ENCODE data around the gene GRAMD4.

The GRAMD4 gene

GRCh38 chr22:46695346-46696228 is 75.4 kb downstream of the GRAMD4 start:
- DNase-seq = no peak

DNA sequence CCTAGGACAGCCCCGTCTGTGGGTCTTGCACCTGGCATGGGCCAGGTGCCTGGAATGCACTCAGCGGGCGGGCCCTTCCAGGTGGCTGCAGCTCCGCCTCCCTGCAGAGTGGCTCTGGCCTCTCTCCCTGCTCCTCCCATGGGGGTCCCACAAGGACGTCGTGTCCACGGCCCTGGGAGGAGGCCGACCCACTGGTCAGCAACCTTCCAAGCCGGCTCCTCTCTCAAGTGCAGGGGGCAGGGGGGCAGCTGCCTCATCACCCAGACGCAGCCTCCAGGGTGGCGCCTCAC is 76.0 kb downstream of the GRAMD4 start:
- no peak for DNase-seq

DNA sequence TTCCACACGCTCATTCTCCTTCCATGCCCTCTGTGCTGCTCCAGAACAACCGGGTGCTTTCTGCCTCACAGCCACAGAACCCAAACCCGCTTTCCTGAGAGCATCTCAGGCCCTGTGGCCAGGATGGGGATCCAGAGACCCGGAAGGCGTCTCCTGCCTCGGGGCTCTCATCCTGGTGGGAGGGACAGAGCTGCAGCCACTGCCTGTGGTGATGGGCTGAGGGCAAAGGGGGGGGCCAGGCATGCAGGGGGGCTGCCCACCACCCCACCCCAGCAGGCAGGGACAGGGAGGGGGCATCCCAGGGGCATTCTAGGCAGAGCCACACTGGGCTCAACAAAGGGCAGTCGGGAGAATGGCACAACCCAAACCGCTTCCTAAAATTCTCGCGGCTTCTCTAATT is 76.4 kb downstream of the GRAMD4 start:
- DNase-seq = no peak

GRCh38 chr22:46697811-46698515 is 77.8 kb downstream of the GRAMD4 start:
- no peak for DNase-seq

- no peak for DNase-seq
Measured at GRCh38 chr22:46699091-46699490, 78.9 kb downstream of the GRAMD4 start.

- no peak for DNase-seq
Measured at GRCh38 chr22:46701262-46701661, 81.1 kb downstream of the GRAMD4 start.

DNA sequence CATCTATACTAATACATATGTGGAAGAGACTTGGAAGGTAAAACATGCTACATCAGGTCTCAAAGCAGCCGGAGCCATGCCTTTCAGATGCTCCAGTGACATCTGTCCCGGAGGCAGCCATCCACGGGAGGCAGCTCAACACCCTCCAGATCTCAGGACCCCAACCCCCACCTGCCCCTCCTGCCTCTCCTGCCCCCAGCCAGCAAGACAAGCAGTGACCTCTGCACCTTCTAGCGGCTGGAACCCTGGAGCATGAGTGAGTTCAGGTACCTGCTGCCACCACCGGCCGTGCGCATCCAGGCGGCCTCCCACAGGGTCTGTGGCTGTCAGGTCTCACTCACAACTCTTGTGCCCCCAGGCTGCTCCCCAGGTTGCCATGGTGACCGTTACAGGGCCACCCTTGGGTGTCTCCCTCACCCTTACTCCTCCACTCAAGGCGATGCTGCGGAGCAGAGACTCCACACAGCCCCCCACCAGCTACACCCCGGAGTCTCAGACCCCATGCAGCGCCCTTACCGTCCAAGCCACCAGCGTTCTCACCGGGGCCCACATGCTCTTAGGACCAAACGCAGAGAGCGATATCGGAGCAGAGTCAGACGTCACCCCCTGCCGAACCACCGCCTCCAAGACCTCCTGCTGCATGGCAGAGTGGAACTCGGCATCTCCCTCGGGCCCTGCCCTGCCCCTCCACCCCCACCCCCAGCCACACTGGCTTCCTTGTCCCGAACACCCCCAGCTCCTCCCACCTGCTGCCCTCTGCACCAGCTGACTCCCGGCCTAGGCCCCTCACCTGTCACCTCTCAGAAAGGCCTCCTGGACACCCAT is 83.2 kb downstream of the GRAMD4 start:
- DNase-seq = no peak

GRCh38 chr22:46703996-46704370 is 83.8 kb downstream of the GRAMD4 start:
- DNase-seq = no peak

GRCh38 chr22:46706060-46706459 is 85.9 kb downstream of the GRAMD4 start:
- DNase-seq = no peak

DNA sequence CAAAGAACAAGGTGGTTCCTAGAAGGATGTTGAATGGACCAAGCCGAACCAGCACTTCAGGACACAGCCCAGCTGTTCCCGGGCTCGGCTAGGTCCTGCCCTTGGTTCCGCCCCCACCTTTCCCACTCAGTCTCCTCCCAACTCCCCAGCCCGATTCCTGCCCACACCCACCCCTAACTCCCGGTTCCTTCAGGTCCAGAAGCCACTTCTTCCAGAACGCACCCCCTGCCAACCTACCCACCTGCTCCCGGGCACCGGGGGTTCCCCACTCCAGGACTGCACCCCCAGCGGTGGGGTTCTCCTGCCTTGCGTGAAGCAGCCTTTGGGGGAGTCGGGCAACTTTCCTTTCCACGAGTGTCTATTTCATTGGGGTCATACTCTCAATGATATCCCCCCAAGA is 87.1 kb downstream of the GRAMD4 start:
- DNase-seq = no peak

- no peak for DNase-seq
Measured at GRCh38 chr22:46707827-46708570, 87.8 kb downstream of the GRAMD4 start.

DNA sequence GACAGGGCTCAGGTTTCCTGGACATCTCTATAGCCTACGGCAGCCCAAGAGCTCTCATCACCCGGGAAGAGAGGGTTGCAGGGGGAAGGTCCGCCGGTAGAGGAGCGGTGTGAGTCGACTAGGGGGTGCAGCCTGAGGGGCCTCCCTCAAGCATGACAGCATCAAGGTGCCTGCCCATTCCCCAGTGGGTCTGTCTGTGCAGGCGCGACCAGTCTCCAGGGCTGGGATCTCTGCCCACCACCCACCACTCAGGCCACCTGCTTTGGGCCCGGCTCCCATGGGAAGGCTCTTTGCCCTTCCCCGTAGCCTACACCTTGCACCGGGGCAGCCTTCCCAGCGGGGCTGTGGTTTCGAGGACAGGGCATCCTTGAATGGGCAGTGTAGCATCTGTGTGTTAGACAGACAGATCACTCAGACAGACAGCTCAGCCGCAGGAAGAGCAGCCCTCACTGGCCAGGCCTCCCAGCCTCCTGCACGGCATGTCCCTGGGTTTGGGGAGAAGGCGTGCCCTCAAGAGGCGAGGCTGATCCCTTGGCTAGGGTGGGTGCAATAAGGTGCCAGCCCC is 88.7 kb downstream of the GRAMD4 start:
- DNase-seq = no peak

DNA sequence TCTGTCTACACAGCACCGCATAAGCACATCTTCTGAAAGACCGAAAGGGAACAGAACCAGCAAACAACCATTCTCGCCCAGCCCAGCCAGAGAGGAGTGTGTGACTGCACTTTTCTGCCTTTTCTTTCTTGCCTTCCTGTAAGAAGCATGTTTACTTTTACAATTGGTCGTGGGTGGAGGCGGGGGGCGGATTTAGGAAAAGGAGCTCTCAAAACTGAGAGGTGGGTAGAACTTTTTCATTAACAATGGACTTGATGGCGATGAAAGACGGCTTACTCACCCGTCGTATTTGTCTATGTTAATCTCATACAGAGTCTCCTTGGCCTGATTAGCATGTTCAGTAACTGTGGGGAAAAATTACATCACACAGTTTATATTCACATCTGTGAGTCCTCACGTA is 90.6 kb downstream of the GRAMD4 start:
- DNase-seq = no peak

DNA sequence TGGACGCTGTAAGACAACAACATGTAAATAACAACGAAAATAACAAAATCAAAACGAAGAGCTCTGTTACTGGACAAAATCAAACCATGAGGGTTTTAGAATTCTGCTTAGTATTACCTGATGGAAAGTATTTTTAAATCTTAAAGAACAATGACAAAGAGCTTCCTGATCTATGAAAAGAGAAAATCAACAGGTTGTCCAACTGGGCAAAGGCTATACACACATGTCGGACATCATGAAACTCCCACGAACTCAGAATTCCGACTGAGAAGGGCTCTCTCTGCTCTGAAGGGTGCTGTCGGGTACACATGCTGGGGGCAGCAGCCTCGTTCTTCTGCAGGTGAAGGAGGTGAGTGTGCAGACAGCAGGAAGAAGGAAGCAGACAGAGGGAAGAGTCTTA is 92.1 kb downstream of the GRAMD4 start:
- no peak for DNase-seq

DNA sequence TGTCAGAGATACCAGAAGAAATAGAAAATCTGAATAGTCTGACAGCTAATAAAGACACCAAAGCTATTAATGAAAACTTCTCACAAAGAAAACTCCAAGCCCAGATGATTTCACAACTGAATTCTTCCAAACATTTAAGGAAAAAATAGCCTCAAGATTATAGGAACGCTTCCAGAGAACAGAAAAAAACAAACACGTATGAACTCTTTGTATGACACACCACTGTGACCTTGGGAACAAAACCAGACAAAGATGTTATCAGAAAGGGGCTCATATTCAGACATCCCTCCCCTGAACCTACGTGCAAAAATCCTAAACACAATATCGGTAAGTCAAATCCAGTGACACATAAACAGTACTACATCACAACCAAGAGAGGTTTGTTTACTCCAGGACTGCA is 94.4 kb downstream of the GRAMD4 start:
- no peak for DNase-seq

DNA sequence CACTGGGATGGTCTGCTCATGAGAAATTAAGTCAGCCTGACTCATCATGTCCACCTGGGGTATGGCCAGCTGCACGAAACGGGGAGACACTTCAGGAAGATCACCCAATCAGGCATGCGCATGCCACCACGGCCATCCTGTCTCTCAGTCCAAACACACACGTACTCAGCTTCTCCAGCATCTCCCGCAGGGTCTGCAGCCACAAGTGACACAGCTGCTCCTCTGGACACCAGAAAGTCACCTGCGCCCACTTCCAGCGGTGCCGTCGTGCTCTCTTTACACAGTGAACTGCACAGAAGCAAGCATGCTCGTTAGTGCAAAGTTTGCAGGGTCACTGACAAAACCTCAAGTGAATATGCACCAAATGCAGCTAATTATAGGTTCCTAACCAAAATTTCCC is 99.7 kb downstream of the GRAMD4 start:
- DNase-seq = no peak

DNA sequence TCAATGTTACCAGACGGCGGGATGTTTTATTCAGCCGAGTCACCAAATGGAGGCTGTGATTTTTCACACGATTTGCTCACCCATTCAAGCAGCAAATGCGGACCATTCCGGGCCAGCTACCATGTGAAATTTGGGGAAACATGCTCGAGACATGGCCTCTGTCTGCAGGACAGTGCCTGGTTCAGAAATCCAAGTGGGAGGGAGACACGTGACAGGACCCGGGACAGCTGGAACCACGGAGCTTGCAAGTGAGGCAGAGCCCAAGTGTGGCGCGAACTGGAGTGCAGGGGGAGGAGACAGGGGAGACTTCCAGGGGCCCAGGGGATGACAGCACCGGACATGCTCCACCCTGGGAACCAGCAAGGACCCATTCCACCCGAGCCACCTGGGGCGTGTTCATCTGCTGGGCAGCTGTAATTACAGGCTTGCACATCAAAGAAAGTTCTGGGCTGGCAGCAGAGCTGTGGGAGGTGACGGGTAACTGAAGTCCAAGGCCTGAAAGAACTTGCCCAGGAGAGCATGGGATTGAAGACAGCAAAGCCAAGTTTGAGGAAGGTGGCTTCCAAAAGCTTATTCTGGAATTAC is 101.4 kb downstream of the GRAMD4 start:
- no peak for DNase-seq

DNA sequence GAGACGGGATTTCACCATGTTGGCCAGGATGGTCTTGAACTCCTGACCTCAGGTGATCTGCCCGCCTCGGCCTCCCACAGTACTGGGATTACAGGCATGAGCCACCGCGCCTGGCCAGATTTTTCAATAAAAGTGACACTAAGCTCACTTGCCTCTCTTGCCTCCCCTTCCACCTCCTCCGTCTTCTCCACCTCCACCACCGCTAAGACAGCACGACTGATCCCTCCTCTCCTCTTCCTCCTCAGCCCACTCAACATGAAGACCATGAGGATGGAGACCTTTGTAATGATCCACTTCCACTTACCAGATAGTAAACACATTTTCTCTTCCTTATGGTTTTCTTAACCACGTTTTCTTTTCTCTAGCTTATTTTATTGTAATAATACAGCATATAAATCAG is 103.7 kb downstream of the GRAMD4 start:
- no peak for DNase-seq

GRCh38 chr22:46725096-46725495 is 104.9 kb downstream of the GRAMD4 start:
- DNase-seq = no peak

- DNase-seq = no peak
Measured at GRCh38 chr22:46726066-46726985, 106.1 kb downstream of the GRAMD4 start.

- DNase-seq = no peak
Measured at GRCh38 chr22:46726986-46727317, 106.8 kb downstream of the GRAMD4 start.
